ENCODE results near the gene KCTD15.

- TF ChIP-seq ZFP3 (CRISPR knock-in tag; IDR thresholded peaks at IDR 0.05), result no peak
- TF ChIP-seq PATZ1 (CRISPR knock-in tag; IDR thresholded peaks at IDR 0.05; ENCODE audit: borderline replicate concordance), result no peak
- TF ChIP-seq ZC3H10 (CRISPR knock-in tag; IDR thresholded peaks at IDR 0.05), result no peak
- no peak for TF ChIP-seq ZNF8 (CRISPR knock-in tag; IDR thresholded peaks at IDR 0.05)
- TF ChIP-seq SNAI2 (CRISPR knock-in tag; IDR thresholded peaks at IDR 0.05), result no peak
- TF ChIP-seq ZFP30 (CRISPR knock-in tag; IDR thresholded peaks at IDR 0.05), result no peak
- TF ChIP-seq ARNTL (CRISPR knock-in tag; IDR thresholded peaks at IDR 0.05; ENCODE audit: borderline replicate concordance, low read depth), result no peak
- no peak for TF ChIP-seq CREB5 (CRISPR knock-in tag; IDR thresholded peaks at IDR 0.05; ENCODE audit: low read depth)
- no peak for TF ChIP-seq TCF4 (CRISPR knock-in tag; IDR thresholded peaks at IDR 0.05; ENCODE audit: borderline replicate concordance)
- TF ChIP-seq RARB (CRISPR knock-in tag; IDR thresholded peaks at IDR 0.05), result no peak
- no peak for TF ChIP-seq ZNF565 (CRISPR knock-in tag; conservative IDR thresholded peaks at IDR 0.05; ENCODE audit: low read depth)
- TF ChIP-seq BACH2 (CRISPR knock-in tag; IDR thresholded peaks at IDR 0.05; ENCODE audit: borderline replicate concordance), result no peak
- TF ChIP-seq TSHZ2 (CRISPR knock-in tag; IDR thresholded peaks at IDR 0.05), result no peak
- TF ChIP-seq ESRRG (CRISPR knock-in tag; IDR thresholded peaks at IDR 0.05), result no peak
These were observed 36.0 kb downstream of the KCTD15 start for GRCh38 chr19:33832633-33833032.
